ENCODE measurements around the gene ZNF532. TPM values are rescaled to one million over a fixed set of nuclear protein-coding genes. Genes with fewer than 3 reads are reported as not detected.

The ZNF532 gene
- total RNA-seq, 1 experiment from 2014 or later, result 258 TPM

DNA sequence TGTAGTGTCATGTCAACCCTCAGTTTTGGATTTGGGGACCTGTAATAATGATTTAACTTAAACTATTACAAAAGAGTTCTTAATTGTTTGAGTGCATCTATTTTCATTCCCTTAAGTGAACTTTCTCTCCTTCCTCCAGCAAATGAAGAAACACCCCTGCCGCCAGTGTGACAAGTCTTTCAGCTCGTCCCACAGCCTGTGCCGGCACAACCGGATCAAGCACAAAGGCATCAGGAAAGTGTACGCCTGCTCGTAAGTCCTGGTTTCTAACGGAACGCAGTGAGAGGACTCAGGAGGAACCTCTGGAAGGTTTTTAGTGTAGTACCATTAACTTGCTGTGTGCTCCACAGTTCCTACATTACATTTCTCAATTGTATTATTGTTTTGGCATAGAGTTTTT is 114.2 kb downstream of the ZNF532 start:
- Mint-ChIP-seq H3K27me3 (ENCODE audit: low read depth) (no peaks in the 10 kb centered on the region), H3K9me3 (no peaks in the 10 kb centered on the region), H3K4me3 (no peak overlapping the region), H3K27ac (peak overlapping the region in 1 of 3 experiments; percentile 87; a peak in 2 of 7 replicates), H3K36me3 (ENCODE audit: insufficient read depth in 1 of 3, low read depth in 3 of 3) (peaks cover 57 to 92% (median 87%) of the 10 kb centered on the region in 3 experiments), H3K4me1 (peaks cover 8 to 9% of the 10 kb centered on the region in 2 experiments)
- no peak overlapping the region for H3K4me2 ChIP-seq (ENCODE audit: insufficient read depth, insufficient read length, low read length)
- H3K23ac ChIP-seq (ENCODE audit: insufficient read length, low read depth, low read length), result no peak overlapping the region
- H4K20me1 ChIP-seq (ENCODE audit: control insufficient read depth, insufficient read depth, insufficient read length), result no peaks in the 10 kb centered on the region
- H3K14ac ChIP-seq (ENCODE audit: insufficient read depth, low read length), result no peak overlapping the region
- no peak overlapping the region for H4K91ac ChIP-seq (ENCODE audit: insufficient read length, low read depth, low read length)
- WGBS (ENCODE audit: extremely low coverage, insufficient read length, low lambda C conversion rate), result no CpG with 5 or more reads among the region's 8 CpGs
- no peak overlapping the region for H2BK5ac ChIP-seq (ENCODE audit: insufficient read length, low read length)
- no peak overlapping the region for H2BK120ac ChIP-seq (ENCODE audit: low read depth, low read length, poor library complexity, severe bottlenecking)
- no peak for DNase-seq
- H3K79me2 ChIP-seq (ENCODE audit: insufficient read depth, low read length), result no peaks in the 10 kb centered on the region; the same call in 1 of the 2 replicates
- H2AK5ac ChIP-seq (ENCODE audit: insufficient read length, low read length), result no peak overlapping the region
- no peak overlapping the region for H3T11ph ChIP-seq (ENCODE audit: low read length)
- H3K9ac ChIP-seq (ENCODE audit: extremely low read depth, insufficient read length, low read length), result no peak overlapping the region
- H2BK15ac ChIP-seq (ENCODE audit: low read depth, low read length), result no peak overlapping the region
- no peaks in the 10 kb centered on the region for H3K27me3 ChIP-seq (ENCODE audit: insufficient read depth, low read length)
- no peak overlapping the region for H2BK12ac ChIP-seq (ENCODE audit: insufficient read length, low read depth, low read length)
- no peak overlapping the region for H4K5ac ChIP-seq (ENCODE audit: insufficient read length, low read depth, low read length)
- H3K9me3 ChIP-seq (ENCODE audit: control insufficient read depth, low read depth, low read length), result no peaks in the 10 kb centered on the region
- no peak overlapping the region for H3K56ac ChIP-seq (ENCODE audit: insufficient read length, low read depth, low read length)
- H3K23me2 ChIP-seq (ENCODE audit: insufficient read length, low read depth, low read length, poor library complexity, severe bottlenecking), result no peaks in the 10 kb centered on the region
- H3K18ac ChIP-seq (ENCODE audit: insufficient read length, low read depth, low read length), result no peak overlapping the region
- H2BK20ac ChIP-seq (ENCODE audit: low read depth, low read length, poor library complexity, severe bottlenecking), result no peak overlapping the region
- H3K27ac ChIP-seq (ENCODE audit: insufficient read length, low read depth, low read length), result no peak overlapping the region
- H2AFZ ChIP-seq (ENCODE audit: low read length), result no peak overlapping the region
- no peaks in the 10 kb centered on the region for H3K79me1 ChIP-seq (ENCODE audit: insufficient read depth, low read depth, low read length, poor library complexity, severe bottlenecking)
- no peak overlapping the region for H3K4ac ChIP-seq (ENCODE audit: low read depth, low read length)
- H3K4me1 ChIP-seq (ENCODE audit: insufficient read depth, low read length), result no peaks in the 10 kb centered on the region
- TF ChIP-seq, protein P1, sequence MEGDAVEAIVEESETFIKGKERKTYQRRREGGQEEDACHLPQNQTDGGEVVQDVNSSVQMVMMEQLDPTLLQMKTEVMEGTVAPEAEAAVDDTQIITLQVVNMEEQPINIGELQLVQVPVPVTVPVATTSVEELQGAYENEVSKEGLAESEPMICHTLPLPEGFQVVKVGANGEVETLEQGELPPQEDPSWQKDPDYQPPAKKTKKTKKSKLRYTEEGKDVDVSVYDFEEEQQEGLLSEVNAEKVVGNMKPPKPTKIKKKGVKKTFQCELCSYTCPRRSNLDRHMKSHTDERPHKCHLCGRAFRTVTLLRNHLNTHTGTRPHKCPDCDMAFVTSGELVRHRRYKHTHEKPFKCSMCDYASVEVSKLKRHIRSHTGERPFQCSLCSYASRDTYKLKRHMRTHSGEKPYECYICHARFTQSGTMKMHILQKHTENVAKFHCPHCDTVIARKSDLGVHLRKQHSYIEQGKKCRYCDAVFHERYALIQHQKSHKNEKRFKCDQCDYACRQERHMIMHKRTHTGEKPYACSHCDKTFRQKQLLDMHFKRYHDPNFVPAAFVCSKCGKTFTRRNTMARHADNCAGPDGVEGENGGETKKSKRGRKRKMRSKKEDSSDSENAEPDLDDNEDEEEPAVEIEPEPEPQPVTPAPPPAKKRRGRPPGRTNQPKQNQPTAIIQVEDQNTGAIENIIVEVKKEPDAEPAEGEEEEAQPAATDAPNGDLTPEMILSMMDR (conservative IDR thresholded peaks at IDR 0.05), result no peak
- no peak overlapping the region for H4K8ac ChIP-seq (replicated peaks; ENCODE audit: insufficient read length, low read depth, low read length)

Data from H9 (cell line).